Stimulated activated CD8-positive, alpha-beta memory T cell treated with anti-CD3 and anti-CD28 coated beads, Interleukin-7, amount 100 ng/mL, for 1 hour (primary cell): ENCODE results near the gene HLA-A.
"Not testable (repeated sequence)": the region's sequence is repeated elsewhere in the genome, so short reads cannot be mapped to it uniquely, and the experiment has no call there.

Experiments
- DNase-seq, 2 donors: peaks; one replicate each; pipeline ENCODE4 v3.0.0-alpha.2; 2020; ENCODE audit warnings: low read depth in 2 of 2

The HLA-A gene

GRCh38 chr6:29942275-29943052 is at the start of gene HLA-A:
Gene HLA-A (plus strand): TSS chr6:29942532. CDS start chr6:29942554, 22 bp downstream.
- DNase-seq: peak; percentile 87

- DNase-seq: no peak
These were observed 49.6 kb upstream of the HLA-A start for GRCh38 chr6:29892696-29893095.

- DNase-seq: no peak
These were observed 43.1 kb upstream of the HLA-A start for GRCh38 chr6:29899281-29899680.

- DNase-seq: no peak
These were observed 37.0 kb upstream of the HLA-A start for GRCh38 chr6:29905286-29905685.

GRCh38 chr6:29907637-29908340 is 34.5 kb upstream of the HLA-A start:
- DNase-seq: no peak

- DNase-seq: no peak
These were observed 34.0 kb upstream of the HLA-A start for GRCh38 chr6:29908341-29908662.

GRCh38 chr6:29908710-29909109 is 33.6 kb upstream of the HLA-A start:
- DNase-seq: no peak

- no peak for DNase-seq
These were observed 32.3 kb upstream of the HLA-A start for GRCh38 chr6:29909985-29910384.

- no peak for DNase-seq
These were observed 29.5 kb upstream of the HLA-A start for GRCh38 chr6:29912840-29913239.

- no peak for DNase-seq
These were observed 25.6 kb upstream of the HLA-A start for GRCh38 chr6:29916741-29917140.

GRCh38 chr6:29917857-29918256 is 24.5 kb upstream of the HLA-A start:
- DNase-seq: no peak

GRCh38 chr6:29919506-29920445 is 22.6 kb upstream of the HLA-A start:
- no peak for DNase-seq

- DNase-seq: no peak
These were observed 18.0 kb upstream of the HLA-A start for GRCh38 chr6:29924287-29924686.

- no peak for DNase-seq
These were observed 17.6 kb upstream of the HLA-A start for GRCh38 chr6:29924731-29925130.

- no peak for DNase-seq
These were observed 17.0 kb upstream of the HLA-A start for GRCh38 chr6:29925321-29925720.

GRCh38 chr6:29925727-29926412 is 16.5 kb upstream of the HLA-A start:
- DNase-seq: no peak

- peak in 1 of 2 donors; percentile 79 for DNase-seq
These were observed 15.7 kb upstream of the HLA-A start for GRCh38 chr6:29926413-29927274.

- DNase-seq: no peak
These were observed 15.1 kb upstream of the HLA-A start for GRCh38 chr6:29927275-29927569.

- DNase-seq: no peak
These were observed 14.4 kb upstream of the HLA-A start for GRCh38 chr6:29927841-29928388.

GRCh38 chr6:29930047-29930446 is 12.3 kb upstream of the HLA-A start:
- not testable (repeated sequence) for DNase-seq

- no peak for DNase-seq
These were observed 8.4 kb upstream of the HLA-A start for GRCh38 chr6:29933955-29934354.
